Left lobe of liver (tissue), 2 donors: ENCODE measurements around the gene NKAIN2. TPM values are rescaled to one million over a fixed set of nuclear protein-coding genes. Genes with fewer than 3 reads are reported as not detected.
"Not testable (repeated sequence)": the region's sequence is repeated elsewhere in the genome, so short reads cannot be mapped to it uniquely, and the experiment has no call there.

Experiments used
- ATAC-seq: fragments of 200-7000 bp; cut with Tn5 transposase; one replicate; pipeline ENCODE4 v1.9.1; 2020; ENCODE audit warnings: mild to moderate bottlenecking, moderate library complexity
- DNase-seq: peaks from one replicate; pipeline ENCODE4 v3.0.0-alpha.2; 2020; ENCODE audit warnings: low spot score
- total RNA-seq: library from RNA; stranded (reverse); gene quantifications from one replicate; pipeline ENCODE4 v1.2.1, GENCODE V29; 2021
- donor health status: DM: no; HTN: no; CAD: no; lungs with moderate emphysema.
- donor health status: DM: no; HTN: yes; CAD: no.

The NKAIN2 gene
- total RNA-seq, 1 donor from 2014 or later, result not detected

- ATAC-seq, result not testable (repeated sequence)
These were observed 606.8 kb downstream of the NKAIN2 start for GRCh38 chr6:124410425-124410824.

GRCh38 chr6:124412657-124413056 lies 609.0 kb downstream of the NKAIN2 start:
- not testable (repeated sequence) for ATAC-seq, DNase-seq

More at GRCh38 chr6:124410425-124410824, 606.8 kb downstream of the NKAIN2 start:
- not testable (repeated sequence) for DNase-seq

- no peak for DNase-seq
- ATAC-seq, result no peak
These were observed 616.6 kb downstream of the NKAIN2 start for GRCh38 chr6:124420116-124420840.

GRCh38 chr6:124423621-124424020 lies 620.0 kb downstream of the NKAIN2 start:
- ATAC-seq (no peak), DNase-seq (no peak)

- no peak for DNase-seq
- no peak for ATAC-seq
These were observed 627.2 kb downstream of the NKAIN2 start for GRCh38 chr6:124430740-124431318.

- no peak for ATAC-seq
- no peak for DNase-seq
These were observed 629.0 kb downstream of the NKAIN2 start for GRCh38 chr6:124432620-124433019.

- DNase-seq (no peak), ATAC-seq (no peak)
These were observed 629.9 kb downstream of the NKAIN2 start for GRCh38 chr6:124433387-124434160.

GRCh38 chr6:124434421-124434820 lies 630.8 kb downstream of the NKAIN2 start:
- ATAC-seq, result no peak

GRCh38 chr6:124436803-124437202 lies 633.1 kb downstream of the NKAIN2 start:
- no peak for ATAC-seq

More at GRCh38 chr6:124434421-124434820, 630.8 kb downstream of the NKAIN2 start:
- no peak for DNase-seq

GRCh38 chr6:124438546-124439065 lies 634.9 kb downstream of the NKAIN2 start:
- DNase-seq, result no peak
- ATAC-seq, result no peak

More at GRCh38 chr6:124436803-124437202, 633.1 kb downstream of the NKAIN2 start:
- no peak for DNase-seq

- DNase-seq (no peak), ATAC-seq (no peak)
These were observed 637.8 kb downstream of the NKAIN2 start for GRCh38 chr6:124441450-124441849.

GRCh38 chr6:124443541-124443940 lies 639.9 kb downstream of the NKAIN2 start:
- ATAC-seq (no peak), DNase-seq (no peak)

GRCh38 chr6:124445581-124445980 lies 641.9 kb downstream of the NKAIN2 start:
- no peak for DNase-seq
- no peak for ATAC-seq

- ATAC-seq (no peak), DNase-seq (no peak)
These were observed 643.3 kb downstream of the NKAIN2 start for GRCh38 chr6:124446961-124447360.

GRCh38 chr6:124459268-124459667 lies 655.6 kb downstream of the NKAIN2 start:
- DNase-seq (no peak), ATAC-seq (no peak)

GRCh38 chr6:124462750-124463149 lies 659.1 kb downstream of the NKAIN2 start:
- DNase-seq (no peak), ATAC-seq (no peak)

- no peak for DNase-seq
- ATAC-seq, result no peak
These were observed 659.6 kb downstream of the NKAIN2 start for GRCh38 chr6:124463271-124463670.

GRCh38 chr6:124464600-124464999 lies 660.9 kb downstream of the NKAIN2 start:
- not testable (repeated sequence) for DNase-seq, ATAC-seq

GRCh38 chr6:124466949-124467348 lies 663.3 kb downstream of the NKAIN2 start:
- ATAC-seq (no peak), DNase-seq (no peak)

GRCh38 chr6:124467366-124467765 lies 663.7 kb downstream of the NKAIN2 start:
- DNase-seq (no peak), ATAC-seq (no peak)

GRCh38 chr6:124470803-124471202 lies 667.1 kb downstream of the NKAIN2 start:
- ATAC-seq (no peak), DNase-seq (no peak)
